Measurements from ENCODE around the gene LIN28A.
"Not testable (repeated sequence)": the region's sequence is repeated elsewhere in the genome, so short reads cannot be mapped to it uniquely, and the experiment has no call there.

The LIN28A gene, protein sequence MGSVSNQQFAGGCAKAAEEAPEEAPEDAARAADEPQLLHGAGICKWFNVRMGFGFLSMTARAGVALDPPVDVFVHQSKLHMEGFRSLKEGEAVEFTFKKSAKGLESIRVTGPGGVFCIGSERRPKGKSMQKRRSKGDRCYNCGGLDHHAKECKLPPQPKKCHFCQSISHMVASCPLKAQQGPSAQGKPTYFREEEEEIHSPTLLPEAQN
- 0 reads per million in 2 donors for total RNA-seq

DNA sequence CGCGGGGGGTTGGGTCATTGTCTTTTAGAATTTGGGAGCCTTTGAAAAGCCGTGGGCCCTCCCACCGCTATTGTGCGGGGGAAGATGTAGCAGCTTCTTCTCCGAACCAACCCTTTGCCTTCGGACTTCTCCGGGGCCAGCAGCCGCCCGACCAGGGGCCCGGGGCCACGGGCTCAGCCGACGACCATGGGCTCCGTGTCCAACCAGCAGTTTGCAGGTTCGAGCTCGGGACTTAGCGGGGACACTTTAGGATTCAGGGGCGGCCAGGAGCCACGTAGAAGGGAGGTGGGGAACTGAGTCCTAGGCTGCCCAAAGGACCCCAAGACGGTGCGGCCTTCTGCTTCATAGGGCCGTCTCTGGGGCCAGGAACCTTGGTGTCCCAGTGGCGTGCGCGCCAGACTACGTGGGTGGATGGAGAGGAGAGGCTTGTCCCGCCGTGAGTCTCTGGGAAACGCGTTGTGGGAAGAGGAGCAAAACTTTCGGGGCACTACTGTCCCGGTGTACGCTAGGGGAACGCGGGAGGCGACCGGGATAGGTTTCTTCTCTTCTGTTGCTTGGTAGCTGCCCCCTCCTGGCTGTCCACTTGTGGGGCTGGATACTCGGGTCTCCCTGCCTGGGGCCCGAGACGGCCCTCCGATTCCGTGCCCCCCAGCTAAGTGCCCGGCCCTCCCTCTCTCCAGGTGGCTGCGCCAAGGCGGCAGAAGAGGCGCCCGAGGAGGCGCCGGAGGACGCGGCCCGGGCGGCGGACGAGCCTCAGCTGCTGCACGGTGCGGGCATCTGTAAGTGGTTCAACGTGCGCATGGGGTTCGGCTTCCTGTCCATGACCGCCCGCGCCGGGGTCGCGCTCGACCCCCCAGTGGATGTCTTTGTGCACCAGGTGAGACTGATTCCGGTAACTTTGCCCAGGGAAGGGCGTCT is at the start of gene LIN28A:
Gene LIN28A, plus strand, starts transcription at position 112 of the 918 bp plus-strand sequence. Its CDS starts 75 bp downstream, at position 187.
- no peak for DNase-seq

DNA sequence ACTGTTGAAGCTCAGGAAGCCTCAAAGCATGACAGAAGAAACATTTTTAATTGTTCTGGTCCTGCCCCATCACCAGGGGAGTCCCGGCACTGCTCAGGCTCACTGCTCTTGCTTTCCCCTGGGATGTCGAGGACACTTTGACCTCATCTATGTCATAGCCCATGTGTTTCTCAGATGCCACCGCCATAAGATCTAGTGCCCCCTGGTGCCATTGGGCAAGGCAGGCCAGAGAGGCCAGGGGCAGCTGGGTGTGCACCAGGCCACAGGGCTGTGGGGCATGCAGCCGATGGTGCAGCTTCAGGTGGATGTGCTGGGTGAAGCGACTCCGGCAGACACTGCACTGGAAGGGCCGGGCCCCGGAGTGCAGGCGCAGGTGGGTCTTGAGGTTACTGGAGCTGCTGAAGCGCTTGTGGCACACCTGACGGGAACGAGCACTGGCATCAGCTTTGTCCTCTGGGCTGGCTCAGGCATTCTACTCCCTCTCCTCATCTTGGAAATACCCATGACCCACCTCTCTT is 49.0 kb upstream of the LIN28A start:
- no peak for DNase-seq

DNA sequence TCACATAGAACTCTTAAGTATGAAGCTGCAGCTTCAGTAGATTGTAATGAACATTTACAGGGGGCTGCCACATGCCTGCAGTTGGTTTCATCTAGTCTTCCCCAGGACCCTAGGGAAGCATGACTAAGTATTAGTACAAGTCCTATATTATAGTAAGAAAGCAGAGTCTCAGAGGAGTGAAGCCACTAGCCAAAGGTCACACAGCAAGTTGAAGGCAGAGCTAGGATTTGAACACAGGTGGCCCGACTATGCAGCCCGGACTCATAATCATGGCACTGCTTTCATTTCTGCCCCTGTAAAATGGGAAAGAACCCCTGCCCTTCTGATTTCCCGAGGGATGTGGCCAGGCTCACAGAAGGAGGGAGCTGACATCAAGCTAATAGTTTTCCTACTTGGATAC is 48.3 kb upstream of the LIN28A start:
- no peak for DNase-seq

DNA sequence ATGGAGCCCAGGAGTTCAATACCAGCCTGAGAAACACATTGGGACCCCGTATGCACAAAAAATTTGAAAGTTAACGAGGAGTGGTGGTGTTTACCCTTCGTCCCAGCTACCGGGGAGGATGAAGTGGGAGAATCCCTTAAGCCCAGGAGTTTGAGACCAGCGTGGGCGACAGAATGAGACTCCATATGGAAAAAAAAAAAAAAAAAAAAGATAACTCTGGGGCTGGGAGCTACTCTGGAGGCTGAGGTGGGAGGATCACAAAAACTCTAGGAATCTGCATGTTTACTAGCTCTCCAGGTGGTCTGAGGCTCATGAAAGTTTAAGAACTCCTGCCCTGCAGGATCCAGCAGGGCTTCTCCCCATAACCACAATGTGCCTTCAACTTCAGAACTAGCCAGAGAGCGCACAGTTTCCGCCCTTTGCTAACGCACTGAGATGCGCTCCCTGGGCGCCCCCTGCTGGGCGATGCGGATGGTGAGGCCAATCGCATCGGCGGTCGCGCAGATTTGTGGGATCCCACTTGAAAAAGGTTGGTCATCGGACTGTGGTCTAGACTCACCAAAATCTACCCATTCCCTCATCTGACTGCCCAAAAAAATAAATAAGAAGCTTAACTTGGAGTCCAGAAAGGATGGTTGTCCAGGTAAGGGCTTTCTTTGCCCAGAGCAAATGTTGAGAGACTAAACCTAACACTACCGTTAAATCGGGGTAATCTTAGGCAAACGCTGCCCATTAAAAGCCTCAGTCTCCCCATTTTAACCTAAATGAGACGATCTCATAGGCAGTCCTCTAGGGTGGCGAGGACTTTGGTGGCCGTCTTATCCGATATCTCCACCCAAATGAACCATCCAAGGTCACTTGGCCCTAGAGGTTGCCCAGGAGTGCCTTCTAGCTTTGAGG is 46.8 kb upstream of the LIN28A start:
- DNase-seq: peak; percentile 62

DNA sequence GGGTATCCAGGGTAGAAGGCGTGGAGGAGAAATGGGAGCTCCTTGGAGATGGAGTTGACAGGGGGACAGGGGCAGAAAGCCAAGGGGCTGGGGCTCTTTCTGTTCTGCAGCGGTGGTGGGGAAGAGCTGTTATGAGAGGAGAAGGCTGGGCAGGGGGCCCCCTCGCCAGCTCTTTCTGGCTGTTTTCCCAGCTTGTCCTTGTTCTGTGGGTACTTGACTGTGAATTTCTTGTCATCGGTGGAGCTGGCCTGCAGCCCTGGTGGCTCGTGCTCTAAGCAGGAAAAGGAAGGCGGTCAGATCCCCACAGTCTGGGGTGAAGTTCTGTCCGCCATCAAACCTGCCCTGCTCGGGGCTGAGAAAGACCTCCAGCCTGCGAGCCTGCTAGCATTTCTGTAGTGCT is 45.7 kb upstream of the LIN28A start:
- DNase-seq: no peak

DNA sequence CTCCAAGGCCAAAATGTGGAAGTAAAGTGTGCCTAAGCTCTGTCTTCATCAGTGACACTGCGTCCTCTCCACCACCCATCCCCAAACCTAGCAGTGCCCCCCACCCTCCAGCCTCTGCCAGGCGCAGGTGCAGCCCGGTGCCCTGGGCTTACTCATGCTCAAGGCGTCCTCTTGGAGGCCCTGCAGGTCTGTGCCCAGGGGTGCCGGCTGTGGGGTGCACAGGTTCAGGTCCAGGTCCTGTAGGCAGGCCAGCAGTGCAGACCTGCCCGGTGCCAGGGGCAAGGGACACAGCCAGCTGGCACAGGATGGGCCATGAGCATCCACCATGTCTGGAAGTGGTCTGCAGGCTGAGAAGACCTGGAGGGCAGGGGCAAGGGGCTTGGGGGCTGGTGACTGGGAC is 43.2 kb upstream of the LIN28A start:
- DNase-seq: no peak

DNA sequence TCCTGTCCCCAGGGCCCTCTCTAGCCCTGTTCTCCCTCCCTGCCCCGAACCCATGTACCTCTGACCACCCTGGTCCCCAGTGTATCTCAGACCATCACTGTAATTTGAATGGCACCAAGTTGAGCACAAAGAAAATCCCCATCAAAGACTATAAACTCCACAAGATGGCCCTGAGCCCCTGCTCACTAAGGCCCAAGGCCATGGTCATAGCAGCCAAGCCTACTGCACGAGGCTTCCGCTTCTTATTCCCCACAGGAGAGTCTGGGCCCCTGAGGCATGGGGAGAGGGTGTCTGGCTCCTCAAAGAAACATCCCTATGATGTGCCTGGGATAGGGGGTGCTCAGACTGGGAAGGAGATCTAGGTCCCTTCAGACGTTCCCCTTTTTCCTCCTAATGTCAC is 42.6 kb upstream of the LIN28A start:
- DNase-seq: no peak

DNA sequence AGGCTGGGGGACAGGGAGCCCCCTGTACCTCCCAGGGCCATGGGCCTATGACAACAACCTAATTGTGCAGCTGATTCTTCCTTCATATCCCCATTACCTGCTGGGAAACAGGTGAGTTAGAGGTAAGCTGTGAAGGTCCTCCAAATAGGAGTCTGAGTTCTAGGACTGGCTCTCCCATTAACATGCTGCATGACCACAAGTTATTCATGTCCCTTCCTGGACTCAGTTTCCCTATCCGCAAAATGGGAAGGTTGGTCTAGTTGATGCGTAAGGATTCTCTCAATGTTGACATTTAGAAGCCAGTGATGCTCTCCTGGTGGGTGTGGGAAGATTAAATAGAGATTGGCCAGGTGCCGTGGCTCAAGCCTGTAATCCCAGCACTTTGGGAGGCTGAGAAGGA is 42.1 kb upstream of the LIN28A start:
- no peak for DNase-seq

DNA sequence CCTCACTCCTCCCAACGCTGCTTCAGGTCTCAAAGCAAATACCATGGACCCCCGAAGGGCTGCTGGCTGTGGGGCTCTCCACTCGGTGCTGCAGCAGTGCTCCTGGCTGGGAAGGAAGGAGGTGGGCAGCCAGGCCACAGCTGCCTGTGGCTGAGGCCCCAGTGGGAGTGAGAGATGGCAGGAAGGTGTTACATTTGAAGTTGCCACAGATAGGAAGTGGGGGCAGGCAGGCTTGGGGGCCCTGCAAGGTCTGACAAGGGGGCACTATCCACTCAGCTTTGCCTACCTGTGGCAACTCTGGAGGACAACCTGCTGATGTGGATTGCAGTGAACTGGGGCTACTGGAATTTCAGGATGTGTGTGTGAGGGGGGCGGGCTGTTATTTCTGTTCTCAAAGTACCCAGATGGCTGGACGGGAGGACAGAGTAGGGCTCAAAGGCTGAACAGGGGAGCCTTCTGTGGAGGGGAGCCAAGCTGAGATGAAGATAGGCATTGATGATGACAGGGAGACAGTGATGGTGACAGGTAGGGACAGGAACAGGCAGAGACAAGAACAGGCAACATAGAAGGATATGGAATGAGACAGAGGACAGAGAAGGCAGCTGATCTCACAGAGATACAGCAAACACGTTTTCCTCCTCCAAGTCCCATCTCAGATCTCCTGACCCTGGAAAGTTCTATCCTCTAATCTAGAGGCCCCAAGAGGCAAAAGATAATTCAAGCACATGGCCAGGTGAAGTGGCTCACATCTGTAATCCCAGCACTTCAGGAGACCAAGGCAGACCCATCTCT is 39.8 kb upstream of the LIN28A start:
- no peak for DNase-seq

DNA sequence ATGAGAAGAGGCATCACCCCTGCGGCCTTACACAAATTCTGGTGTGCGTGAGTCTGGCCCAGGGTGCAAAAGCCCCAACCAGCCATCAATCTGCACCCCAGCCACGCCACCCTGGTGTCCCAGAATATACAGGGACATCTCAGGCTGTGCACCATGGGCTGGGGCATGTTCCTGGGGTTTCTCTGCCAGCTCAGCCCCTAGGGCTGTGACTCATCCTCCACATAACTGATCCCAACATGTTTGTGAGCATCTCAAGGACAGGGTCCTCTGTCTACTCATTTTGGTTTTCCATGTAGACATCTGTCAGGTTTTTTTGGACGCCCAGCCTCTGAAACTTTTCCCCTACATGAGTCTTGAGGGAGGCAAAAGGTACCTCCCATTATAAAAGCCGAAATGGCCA is 38.6 kb upstream of the LIN28A start:
- DNase-seq: no peak

DNA sequence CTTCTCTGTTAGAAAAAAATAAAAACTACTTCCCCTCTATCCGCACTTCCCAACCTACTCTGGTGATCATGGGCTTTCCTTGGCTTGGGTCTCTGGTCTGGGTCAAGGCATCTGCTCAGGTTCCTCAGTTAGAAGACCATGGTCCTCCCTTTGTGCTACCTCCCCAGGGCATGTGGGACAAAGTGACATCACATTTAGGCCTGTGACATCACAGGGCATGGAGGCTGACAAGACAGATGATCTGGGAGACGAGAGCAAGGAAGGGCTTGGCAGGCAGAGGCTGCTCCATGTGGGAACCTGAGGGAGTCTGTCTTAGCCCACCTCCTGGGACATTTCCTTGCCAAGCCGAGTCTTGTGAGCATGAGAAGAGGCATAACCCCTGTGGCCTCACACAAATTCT is 38.0 kb upstream of the LIN28A start, which contains the start of gene ZNF683:
Gene ZNF683, minus strand, starts transcription at position 140 of the 400 bp plus-strand sequence. CDS start 4,179 bp downstream, outside the sequence.
- not testable (repeated sequence) for DNase-seq

DNA sequence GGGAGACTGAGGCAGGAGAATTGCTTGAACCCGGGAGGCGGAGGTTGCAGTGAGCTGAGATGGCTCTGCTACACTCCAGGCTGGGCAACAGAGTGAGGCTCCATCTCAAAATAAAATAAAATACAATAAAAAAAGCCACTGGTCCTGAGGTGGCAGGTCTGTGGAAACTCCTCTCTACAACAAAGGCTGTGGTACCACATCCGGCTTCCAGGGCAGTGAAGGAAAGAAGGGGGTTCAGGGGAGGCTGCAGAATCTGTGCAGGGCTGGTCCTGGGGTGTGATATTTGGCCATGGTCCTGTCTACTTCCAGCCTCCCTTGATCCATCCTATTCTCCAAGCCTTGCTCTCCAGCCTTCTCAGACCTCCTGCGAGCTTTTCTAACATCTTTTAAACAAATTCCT is 37.3 kb upstream of the LIN28A start:
- no peak for DNase-seq

DNA sequence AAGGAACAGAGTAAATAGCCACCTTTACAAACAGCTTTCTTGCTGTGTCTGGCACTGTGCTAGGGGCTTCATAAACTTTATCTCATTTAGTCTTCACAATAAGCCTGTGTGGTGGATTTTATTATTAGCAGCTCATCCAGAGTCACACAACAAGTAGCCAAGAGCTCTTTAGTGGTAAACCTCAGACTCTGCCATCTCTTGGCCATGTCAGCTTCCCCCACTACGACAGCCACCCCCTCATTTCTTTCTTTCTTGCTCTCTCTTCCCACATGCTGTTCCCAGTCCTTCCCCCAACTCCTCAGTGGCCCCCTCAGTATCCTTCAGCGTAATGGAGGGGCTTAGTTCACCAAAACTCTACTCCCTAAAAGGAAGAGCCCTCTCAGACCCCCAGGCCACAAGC is 36.8 kb upstream of the LIN28A start:
- no peak for DNase-seq

DNA sequence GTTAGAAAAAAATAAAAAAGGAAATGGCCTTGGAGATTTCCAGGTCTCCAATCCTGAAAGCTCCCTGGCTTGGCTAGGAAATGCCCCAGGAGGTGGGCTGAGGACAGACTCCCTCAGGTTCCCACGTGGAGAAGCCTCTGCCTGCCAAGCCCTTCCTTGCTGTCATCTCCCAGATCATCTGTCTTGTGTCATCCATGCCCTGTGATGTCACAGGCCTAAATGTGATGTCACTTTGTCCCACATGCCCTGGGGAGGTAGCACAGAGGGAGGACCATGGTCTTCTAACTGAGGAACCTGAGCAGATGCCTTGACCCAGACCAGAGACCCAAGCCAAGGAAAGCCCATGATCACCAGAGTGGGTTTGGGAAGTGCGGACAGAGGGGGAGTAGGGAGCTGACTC is 36.3 kb upstream of the LIN28A start:
- not testable (repeated sequence) for DNase-seq

DNA sequence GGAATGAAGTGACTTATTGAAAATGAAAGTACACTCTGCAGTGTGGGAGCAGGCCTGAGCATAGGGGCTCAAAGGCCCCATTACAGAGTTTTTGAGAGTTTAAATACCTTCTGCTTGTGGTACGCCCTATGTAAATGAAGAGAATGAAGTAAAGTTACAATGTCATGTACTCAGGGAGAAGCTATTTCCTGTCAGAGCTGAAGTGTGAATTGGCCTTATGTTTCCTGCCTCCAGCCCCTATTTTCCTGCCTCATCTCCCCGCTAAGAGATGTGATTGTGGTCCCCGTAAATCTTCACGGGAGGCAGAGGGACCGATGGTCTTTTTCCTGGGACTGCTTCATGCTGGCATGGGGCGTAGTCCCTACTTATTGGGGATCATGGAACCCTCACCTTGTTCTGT is 35.5 kb upstream of the LIN28A start:
- no peak for DNase-seq

DNA sequence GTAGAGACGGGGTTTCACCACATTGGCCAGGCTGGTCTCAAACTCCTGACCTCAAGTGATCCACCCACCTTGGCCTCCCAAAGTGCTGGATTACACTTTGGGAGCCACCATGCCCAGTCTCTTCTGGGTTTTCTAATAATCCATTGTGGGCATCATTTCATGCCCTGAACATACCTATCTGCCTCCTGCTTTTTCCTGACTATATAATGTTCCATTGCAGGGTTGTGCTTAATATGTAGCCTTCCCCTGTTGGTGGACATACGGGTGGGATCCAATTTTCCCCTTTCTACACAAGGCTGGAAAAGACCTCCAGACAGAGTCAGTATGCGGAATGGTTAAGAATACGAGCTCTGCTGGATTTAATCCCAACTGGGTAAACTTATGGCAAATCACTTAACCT is 34.6 kb upstream of the LIN28A start:
- no peak for DNase-seq

DNA sequence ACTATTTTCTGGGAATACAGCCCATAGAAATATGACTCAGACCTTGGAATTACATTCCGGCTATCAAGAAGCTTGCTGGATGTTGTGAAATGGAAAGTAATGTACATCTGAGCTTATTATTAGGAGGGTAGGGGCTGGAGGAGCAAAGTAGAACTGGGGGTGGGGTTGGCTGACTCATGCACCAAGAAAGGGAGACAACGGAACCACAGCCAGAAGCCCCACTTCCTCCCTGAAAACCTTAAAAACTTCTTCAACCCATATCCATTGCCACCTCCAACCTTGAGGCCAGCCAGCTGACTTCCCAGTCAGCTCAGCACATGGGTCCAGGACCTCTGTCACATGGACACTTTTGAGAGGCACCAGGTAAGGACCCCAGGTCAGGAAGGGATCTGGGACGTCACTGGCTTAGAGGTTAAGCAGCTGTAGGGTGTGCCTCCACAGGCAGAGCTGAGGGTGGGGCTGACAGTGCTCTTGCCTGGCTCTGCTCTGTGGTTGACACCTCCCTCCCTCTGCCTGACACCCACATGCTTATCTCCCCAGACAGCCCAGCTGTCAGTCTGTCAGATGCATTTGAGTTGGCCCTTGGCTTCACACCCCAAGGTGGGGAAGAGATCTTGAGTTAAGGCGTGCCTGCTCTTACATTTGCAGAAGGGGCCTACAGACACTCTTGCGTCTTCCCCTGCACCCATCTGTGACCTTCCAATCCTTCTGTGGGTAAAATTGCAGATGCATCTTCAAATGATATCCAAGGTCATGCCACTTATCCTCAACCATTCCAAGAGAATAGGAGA is 32.3 kb upstream of the LIN28A start:
- DNase-seq: no peak

DNA sequence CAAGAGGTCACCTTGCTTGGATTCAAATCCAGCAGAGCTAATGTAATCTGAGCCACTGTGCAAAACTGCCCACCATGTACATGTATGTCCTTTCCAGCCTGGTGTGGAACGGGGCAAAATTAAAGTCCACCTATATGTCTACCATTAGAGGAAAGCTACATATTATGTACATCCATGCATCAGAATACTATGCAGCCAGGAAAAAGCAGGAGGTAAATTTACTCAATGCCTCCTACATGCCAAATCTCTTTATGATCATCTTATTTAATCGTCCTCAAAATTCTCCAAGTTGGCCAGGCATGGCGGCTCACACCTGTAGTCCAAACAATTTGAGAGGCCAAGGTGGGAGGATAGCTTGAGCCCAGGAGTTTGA is 31.8 kb upstream of the LIN28A start:
- DNase-seq: no peak

DNA sequence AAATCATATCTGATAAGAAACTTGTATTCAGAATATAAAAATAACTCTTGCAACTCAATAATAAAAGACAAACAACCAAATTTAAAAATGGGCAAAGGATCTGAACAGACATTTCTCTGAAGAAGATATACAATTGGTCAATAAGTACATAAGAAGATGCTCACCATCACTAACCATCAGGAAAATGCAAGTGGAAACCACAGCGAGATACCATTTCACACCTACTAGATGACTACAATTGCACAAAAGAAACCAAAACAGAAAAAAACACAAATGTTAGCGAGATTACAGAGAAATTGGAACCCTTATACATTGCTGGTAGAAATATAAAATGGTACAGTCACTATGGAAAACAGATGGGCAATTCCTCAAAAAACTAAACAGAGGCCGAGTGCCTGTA is 26.5 kb upstream of the LIN28A start:
- DNase-seq: no peak

DNA sequence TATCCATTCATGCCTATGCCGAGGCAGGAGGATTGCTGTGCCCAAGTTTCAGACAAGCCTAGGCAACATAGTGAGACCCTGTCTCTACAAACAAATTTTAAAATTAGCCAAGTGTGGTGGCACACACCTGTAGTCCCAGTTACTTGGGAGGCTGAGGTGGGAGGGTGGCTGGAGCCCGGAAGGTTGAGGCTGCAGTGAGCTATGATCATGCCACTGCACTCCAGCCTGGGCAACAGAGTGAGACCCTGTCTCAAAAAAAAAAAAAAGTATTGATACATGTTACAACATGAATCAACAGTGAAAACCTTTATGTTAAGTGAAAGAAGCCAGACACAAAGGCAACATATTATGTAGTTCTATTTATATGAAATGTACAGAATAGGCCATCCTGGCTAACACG is 25.6 kb upstream of the LIN28A start:
- not testable (repeated sequence) for DNase-seq

DNA sequence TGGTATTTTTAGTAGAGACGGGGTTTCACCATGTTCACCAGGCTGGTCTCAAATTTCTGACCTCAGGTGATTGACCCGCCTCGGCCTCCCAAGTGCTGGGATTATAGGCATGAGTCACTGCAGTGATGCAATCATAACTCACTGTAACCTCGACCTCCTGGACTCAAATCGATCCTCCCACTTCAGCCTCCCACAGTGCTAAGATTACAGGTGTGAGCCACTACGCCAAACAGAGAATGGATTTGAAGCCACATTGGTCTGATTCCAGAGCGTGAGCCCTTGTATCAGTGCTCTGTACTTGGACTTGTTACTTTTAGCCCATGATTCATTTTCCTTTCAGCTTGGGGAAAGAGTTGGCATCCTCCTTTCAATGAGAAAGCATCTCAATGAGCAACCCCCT is 23.2 kb upstream of the LIN28A start:
- no peak for DNase-seq

Data from activated gamma-delta T cell (primary cell).